AG04450 (cell line): ENCODE measurements around the gene RASSF3. TPM values are rescaled to one million over a fixed set of nuclear protein-coding genes. Genes with fewer than 3 reads are reported as not detected.
"Not testable (repeated sequence)": the region's sequence is repeated elsewhere in the genome, so short reads cannot be mapped to it uniquely, and the experiment has no call there.

Experiments used
- CTCF ChIA-PET: fragments of 300-600, 350-600 bp; formaldehyde crosslinking; extraction: SDS; loops from one replicate; lab custom pipeline; 2022; ENCODE audit warnings: antibody characterized with exemption, inconsistent platforms; lab: Charles Lee
- POLR2A ChIA-PET: fragments of 350-600 bp; formaldehyde crosslinking; extraction: SDS; loops from one replicate; lab custom pipeline; 2021; ENCODE audit warnings: antibody characterized with exemption, inconsistent platforms; lab: Yijun Ruan, JAX
- DNase-seq: peaks from one replicate; pipeline ENCODE4 v3.0.0-alpha.2; 2011; ENCODE audit warnings: low read depth, low spot score
- H3K27ac ChIP-seq: one replicate; pipeline ENCODE4 v1.5.1; 2012; ENCODE audit warnings: low read depth, low read length, control low read depth
- H3K27me3 ChIP-seq: one replicate; pipeline ENCODE4 v1.6.0; 2012; ENCODE audit warnings: low read length; ENCODE audit not compliant: control insufficient read depth, insufficient read depth
- H3K4me3 ChIP-seq: 2 replicates; pipeline ENCODE4 v1.5.1; 2011; ENCODE audit warnings: mild to moderate bottlenecking, low read depth, low read length, control low read depth
- H3K9me3 ChIP-seq: 2 replicates; pipeline ENCODE4 v1.5.1; 2012; ENCODE audit warnings: low read length; ENCODE audit not compliant: control insufficient read depth, insufficient read depth
- polyA plus RNA-seq: library from polyadenylated mRNA; depleted of rRNA; stranded (reverse); fragments of >200 nt; gene quantifications from 2 replicates; pipeline ENCODE4 v1.2.3, GENCODE V29; 2011
- TF ChIP-seq, protein P1 (sequence below): IDR thresholded peaks from 2 replicates; pipeline ENCODE4 v1.5.1; 2011; ENCODE audit warnings: low read depth, low read length, control low read depth, inconsistent platforms

Gene RASSF3
- polyA plus RNA-seq, 1 experiment, result 46.7 TPM

DNA sequence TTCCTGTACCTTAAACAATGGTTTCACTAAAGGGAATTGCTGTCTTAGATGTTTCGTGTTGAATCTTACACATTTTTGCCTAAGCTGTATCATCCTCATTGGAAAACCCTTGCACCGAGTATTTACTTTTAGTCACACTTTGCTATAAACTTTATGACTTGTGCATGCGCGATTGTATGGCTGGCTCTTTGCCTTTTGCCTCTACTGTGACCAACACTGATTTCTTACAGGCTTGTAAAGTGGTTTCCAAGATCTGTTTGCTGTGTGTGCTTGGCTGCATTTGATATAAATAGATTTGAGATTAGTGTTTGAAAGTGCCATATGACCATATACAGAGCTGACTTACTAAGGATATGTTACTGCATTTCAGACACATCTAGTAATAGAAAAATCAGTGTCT is 40.5 kb downstream of the RASSF3 start:
- no peaks in the 10 kb centered on the region for H3K27me3 ChIP-seq
- TF ChIP-seq, protein P1, sequence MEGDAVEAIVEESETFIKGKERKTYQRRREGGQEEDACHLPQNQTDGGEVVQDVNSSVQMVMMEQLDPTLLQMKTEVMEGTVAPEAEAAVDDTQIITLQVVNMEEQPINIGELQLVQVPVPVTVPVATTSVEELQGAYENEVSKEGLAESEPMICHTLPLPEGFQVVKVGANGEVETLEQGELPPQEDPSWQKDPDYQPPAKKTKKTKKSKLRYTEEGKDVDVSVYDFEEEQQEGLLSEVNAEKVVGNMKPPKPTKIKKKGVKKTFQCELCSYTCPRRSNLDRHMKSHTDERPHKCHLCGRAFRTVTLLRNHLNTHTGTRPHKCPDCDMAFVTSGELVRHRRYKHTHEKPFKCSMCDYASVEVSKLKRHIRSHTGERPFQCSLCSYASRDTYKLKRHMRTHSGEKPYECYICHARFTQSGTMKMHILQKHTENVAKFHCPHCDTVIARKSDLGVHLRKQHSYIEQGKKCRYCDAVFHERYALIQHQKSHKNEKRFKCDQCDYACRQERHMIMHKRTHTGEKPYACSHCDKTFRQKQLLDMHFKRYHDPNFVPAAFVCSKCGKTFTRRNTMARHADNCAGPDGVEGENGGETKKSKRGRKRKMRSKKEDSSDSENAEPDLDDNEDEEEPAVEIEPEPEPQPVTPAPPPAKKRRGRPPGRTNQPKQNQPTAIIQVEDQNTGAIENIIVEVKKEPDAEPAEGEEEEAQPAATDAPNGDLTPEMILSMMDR, result no peak
- H3K4me3 ChIP-seq, result no peak overlapping the region
- no peaks in the 10 kb centered on the region for H3K9me3 ChIP-seq
- no peak for DNase-seq
- CTCF ChIA-PET, result interaction anchor here (1.2 kb wide), 1 partner anchor 101 kb away, joined by 3 read pairs; no protein-coding TSS in a partner anchor
- POLR2A ChIA-PET, result interaction anchor here (0.5 kb wide), 1 partner anchor 71 kb away, joined by 3 read pairs; no protein-coding TSS in a partner anchor
- H3K27ac ChIP-seq, result no peak overlapping the region

DNA sequence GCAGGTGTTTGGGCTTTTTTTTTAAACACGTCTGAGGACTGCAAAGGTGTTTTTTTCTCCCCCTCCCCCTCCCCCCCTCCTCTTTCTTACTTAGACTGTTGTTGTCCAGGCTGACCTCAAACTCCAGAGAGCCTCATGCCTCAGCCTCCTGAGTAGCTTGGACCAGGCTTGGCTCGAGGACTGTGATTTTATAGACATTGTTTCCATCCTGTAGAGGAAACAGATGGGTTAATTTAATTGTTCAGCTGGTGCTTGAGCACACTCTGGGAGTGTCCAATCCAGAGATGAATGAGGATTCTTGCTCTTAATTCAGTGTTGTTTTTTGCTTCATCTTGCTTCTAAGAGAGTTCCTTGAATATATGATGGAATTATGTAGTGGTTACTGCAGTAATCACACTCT is 42.1 kb downstream of the RASSF3 start:
- TF ChIP-seq, protein P1, result no peak
- CTCF ChIA-PET, result no interaction called here
- no peak for DNase-seq
- Histone ChIP-seq H3K27ac (no peak overlapping the region), H3K27me3 (no peaks in the 10 kb centered on the region), H3K9me3 (no peaks in the 10 kb centered on the region), H3K4me3 (no peak overlapping the region)
- POLR2A ChIA-PET, result interaction anchor here (0.6 kb wide), 1 partner anchor 18 kb away, joined by 5 read pairs; no protein-coding TSS in a partner anchor

DNA sequence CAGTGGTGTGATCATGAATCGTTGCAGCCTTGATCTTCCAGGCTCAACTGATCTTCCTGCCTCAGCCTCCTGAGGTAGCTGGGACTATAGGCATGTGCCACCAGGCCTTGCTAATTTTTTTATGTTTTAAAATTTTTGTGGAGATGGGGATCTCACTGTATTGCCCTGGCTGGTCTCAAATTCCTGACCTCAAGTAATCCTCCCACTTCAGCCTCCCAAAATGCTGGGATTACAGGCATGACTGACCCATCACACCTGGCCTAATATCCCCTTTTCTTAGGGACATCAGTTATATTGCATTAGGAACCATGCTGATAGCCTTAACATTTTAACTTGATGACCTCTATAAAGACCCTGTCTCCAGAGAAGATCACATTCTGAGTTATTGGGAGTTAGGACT is 42.8 kb downstream of the RASSF3 start:
- no peak overlapping the region for H3K4me3 ChIP-seq
- H3K27ac ChIP-seq, result no peak overlapping the region
- H3K27me3 ChIP-seq, result no peaks in the 10 kb centered on the region
- H3K9me3 ChIP-seq, result no peaks in the 10 kb centered on the region
- CTCF ChIA-PET, result no interaction called here
- POLR2A ChIA-PET, result no interaction called here
- TF ChIP-seq, protein P1, result no peak
- DNase-seq, result no peak

DNA sequence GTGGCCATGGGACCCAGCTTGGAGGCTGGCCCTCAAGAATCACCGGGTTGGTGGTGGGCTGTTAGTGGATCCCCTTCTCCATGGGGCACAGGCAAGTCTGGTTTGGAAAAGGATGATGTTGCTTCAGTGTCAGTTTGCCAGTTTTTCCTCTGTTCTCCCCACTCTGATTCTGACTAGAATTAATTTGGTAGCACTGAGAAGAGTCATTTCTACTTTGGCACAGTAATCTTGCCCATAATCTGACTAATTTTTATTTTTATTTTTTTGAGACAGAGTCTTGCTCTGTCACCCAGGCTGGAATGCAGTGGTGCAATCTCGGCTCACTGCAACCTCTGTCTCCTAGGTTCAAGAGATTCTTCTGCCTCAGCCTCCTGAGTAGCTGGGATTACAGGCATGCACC is 43.6 kb downstream of the RASSF3 start:
- CTCF ChIA-PET, result interaction anchor here (0.9 to 1.9 kb wide), 2 partner anchors 44 to 104 kb away, joined by 3 to 6 read pairs; no protein-coding TSS in a partner anchor
- H3K4me3 ChIP-seq, H3K9me3 ChIP-seq, DNase-seq, H3K27ac ChIP-seq, H3K27me3 ChIP-seq, POLR2A ChIA-PET: not testable (repeated sequence)

DNA sequence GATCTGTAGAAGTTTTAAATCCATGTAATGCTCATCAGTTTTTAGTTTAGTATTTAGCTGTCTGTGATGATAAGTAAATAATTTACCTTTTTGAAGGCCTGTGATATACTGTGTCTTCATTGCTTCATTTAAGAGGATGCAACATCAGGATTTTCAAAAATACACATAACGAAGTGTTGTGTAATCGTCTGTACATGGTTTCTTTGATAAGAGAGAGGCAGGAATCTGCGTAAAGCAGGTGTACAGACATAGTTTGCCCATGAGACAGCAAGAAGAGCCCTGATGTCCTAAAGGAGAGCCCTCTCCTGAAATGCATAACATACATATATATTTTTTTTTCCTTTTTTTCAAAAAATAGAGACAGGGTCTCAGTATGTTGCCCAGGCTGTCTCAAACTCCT is 44.8 kb downstream of the RASSF3 start:
- POLR2A ChIA-PET, result no interaction called here

More for the DNA sequence above, 44.8 kb downstream of the RASSF3 start:
- Histone ChIP-seq H3K27ac (no peak overlapping the region), H3K9me3 (no peaks in the 10 kb centered on the region), H3K27me3 (no peaks in the 10 kb centered on the region), H3K4me3 (no peak overlapping the region)
- no peak for DNase-seq
- CTCF ChIA-PET, result interaction anchor here (0.5 to 1.9 kb wide), 4 partner anchors 13 to 195 kb away, joined by 3 to 6 read pairs (median 4); no protein-coding TSS in a partner anchor
- TF ChIP-seq, protein P1, result no peak
